Activated CD4-positive, CD25-positive, alpha-beta regulatory T cell treated with anti-CD3 and anti-CD28 coated beads, Interleukin-2, amount 50 U/mL, for 24 hours (primary cell): ENCODE results near the gene SDHAF2.
"Not testable (repeated sequence)": the region's sequence is repeated elsewhere in the genome, so short reads cannot be mapped to it uniquely, and the experiment has no call there.

Experiments
- ATAC-seq, 2 donors: fragments of 150-1000 bp; cut with Tn5 transposase; one replicate each; pipeline ENCODE4 v1.10.0; 2021; ENCODE audit warnings: mild to moderate bottlenecking in 1 of 2, moderate library complexity in 1 of 2

SDHAF2 gene

DNA sequence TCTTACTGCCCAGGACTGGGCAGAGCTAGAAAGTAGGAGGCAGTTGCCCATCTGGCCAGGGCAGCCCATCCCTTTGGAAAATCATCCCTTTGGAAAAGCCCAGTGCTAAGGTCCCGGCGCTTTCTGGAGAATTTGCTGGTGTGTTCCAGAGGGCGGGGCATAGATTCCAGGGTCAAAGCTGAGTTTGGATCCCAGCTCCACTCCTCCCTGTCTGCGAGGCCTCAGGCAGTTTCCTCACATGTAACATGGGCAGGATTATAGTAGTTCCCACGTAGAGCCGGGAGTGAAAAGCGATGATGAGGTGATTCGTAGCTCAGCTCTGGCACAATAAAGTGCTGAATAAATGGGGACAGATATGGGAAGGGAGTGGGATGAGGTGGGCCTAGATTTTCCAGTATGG is 47.2 kb downstream of the SDHAF2 start:
- ATAC-seq = no peak

DNA sequence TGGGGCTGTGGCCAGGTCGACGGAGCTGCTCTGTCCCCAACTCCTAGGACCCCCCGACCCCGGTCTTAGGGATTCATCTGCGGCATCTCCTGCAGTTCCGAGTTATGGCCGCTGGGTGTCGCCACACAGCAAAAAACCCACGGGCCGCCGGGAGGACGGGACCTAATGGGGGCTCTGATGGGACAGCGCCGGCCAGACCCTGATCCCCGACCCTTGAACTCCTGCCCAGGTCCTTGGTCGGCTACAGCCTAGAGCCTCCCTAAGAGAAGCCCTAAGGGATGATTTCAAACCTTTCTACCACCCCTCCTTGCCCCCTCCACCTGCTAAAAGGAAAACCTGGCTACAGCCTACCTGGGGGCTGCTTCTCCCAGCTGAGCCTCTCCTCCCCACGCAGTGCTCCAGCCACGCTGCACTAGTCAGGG is 47.8 kb downstream of the SDHAF2 start:
- peak in 1 of 2 donors; percentile 28 for ATAC-seq

DNA sequence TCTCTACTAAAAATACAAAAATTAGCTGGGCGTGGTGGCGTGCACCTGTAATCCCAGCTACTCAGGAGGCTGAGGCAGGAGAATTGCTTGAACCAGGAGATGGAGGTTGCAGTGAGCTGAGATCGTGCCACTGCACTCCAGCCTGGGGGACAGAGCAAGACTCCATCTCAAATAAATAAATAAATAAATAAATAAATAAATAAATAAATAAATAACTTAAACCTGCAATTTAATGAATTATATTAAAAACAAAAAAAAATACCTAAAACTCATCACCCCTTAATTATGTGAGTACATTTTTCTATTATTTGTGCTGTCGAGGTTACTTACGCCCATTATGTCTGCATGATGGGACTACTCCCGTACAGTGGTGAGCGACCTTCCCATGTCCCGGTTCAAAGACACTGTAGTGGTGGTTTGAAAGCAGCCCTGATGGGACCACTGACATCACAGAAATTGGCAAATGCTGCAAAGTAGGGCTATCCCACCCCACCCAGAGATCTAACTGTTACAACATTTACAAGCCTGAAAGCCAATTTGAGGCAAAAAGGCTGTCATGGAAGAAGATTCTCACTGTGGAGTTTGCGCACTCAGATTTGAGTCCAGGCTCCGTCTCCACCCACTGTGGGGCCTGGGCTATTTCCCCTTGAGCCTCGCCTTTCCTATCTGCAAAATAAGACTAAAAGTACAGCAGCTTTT is 49.6 kb downstream of the SDHAF2 start:
- ATAC-seq = not testable (repeated sequence)

GRCh38 chr11:61480261-61480993 is 50.5 kb downstream of the SDHAF2 start:
- ATAC-seq = no peak

GRCh38 chr11:61480994-61481335 is 51.0 kb downstream of the SDHAF2 start:
- ATAC-seq = no peak

DNA sequence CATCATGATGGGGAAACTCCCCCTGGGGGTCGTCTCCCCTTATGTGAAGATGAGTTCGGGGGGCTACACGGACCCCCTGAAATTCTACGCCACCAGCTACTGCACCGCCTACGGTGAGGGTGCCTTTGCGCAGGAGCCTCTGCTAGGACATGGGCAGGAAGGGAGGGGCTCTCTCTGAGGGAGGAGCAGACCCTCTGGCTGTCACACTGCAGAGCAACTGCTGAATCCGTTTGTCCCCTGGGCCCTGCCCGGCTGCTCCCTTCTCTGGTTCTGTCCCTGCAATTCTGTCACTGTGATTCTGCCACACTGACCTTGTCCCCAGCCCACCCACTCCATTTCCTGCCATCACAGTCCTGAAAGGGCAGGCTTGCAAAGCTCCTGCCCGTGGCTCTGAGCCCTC is 51.9 kb downstream of the SDHAF2 start:
- no peak for ATAC-seq

DNA sequence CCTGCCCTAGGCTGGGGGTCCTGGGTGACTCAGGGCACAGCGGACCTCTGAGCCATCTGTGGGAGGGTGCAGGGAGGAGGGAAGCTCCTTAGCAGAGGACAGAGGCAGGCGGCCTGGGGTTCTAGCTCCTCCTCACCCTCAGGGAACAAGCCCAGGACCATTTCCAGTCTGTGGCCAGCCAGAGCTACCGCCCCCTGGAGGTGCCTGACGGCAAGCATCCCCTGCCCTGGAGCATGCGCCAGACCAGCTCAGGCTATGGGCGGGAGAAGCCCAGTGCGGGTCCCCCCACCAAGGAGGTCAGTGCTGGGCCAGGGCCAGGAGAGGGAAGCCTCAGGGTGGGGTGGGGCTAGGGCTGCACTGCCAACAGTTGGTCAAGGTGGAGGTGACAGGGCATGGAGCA is 52.6 kb downstream of the SDHAF2 start:
- peak in 1 of 2 donors; percentile 49 for ATAC-seq

- ATAC-seq = no peak
Observed at GRCh38 chr11:61484541-61484940, 54.6 kb downstream of the SDHAF2 start.

DNA sequence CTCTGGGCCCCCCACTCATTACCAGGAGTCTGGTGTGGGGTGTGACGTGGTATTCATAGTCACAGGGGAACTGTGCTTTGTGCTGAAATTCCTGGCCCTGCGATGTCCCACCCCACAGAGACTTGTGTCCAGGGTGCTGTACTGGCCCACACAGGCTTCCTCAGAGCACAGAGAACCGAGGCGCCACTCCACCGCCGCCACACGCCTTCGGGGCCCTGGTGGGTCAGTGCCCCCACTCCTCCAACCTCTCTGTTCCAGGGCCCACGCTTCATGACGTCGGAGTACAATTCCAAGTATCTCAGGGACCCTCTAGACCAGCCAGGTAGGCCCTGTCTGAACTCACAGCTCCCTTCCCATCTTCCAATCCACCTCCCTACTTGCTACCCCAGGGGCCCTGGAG is 55.2 kb downstream of the SDHAF2 start:
- ATAC-seq = no peak

- no peak for ATAC-seq
Observed at GRCh38 chr11:61486011-61486620, 56.2 kb downstream of the SDHAF2 start.

GRCh38 chr11:61486779-61487178 is 56.9 kb downstream of the SDHAF2 start:
- ATAC-seq = no peak

DNA sequence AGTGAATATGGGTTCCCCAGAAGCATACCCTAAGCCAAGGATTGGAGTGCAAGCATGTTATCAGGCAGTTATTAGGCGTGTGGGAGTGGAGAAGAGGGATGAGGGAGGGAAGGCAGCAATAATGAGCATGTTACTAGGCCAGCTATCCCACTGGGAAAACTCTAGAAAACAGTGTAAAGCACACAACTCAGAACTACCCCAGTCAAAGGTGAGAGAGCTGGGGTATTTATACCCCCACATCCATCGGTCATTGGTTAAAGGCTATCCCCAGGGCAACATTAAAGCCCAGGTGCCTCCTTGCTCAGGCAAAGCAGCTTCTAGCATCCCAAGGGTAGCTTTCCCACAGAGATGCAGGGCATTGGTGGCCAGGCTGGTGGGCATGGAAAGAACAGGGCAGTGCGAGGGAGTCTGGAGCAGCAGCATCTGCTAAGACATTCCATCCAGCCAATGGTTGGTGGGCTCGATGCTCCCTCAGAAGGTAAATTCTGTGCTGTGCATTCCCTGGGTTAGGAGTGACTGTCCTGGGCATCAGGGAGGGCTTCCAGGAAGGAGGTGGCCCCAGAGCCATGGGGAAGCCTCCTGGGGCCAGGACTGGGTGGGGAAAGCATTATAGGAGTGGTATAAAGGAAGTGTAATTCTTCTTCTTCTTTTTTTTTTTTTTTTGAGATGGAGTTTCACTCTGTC is 57.6 kb downstream of the SDHAF2 start:
- ATAC-seq = no peak

DNA sequence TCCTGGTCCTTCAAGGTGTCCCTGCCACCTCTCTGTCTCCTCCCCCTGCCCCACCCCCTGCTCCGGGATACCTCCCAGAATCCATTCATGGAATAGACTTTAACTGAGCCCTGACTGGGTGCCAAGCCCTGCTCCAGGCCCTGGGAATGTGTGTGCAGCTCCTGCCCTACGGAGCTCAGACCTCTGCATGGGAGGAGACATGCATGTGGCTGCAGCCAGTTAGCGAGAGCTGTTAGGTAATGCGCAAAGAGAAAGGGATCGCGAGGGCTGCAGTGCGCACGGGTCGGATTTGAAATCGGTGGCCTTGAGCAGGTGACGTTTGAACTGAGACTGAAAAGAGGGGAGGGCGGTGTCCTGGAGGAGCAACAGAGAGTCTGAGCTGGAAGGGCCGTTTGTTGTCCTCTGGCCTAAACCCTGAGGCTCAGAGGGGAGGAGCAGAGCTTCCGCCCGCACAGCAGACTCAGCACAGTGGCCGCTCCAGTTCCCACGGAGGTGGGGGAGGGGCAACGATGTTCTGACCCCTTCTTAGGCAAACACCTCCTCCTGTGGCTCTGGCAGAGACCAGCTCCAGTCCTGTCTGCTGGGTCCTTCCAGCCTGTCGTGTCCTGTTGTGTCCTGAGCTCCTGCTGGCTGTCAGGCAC is 58.8 kb downstream of the SDHAF2 start:
- no peak for ATAC-seq

GRCh38 chr11:61489833-61490721 is 60.2 kb downstream of the SDHAF2 start:
- no peak for ATAC-seq

DNA sequence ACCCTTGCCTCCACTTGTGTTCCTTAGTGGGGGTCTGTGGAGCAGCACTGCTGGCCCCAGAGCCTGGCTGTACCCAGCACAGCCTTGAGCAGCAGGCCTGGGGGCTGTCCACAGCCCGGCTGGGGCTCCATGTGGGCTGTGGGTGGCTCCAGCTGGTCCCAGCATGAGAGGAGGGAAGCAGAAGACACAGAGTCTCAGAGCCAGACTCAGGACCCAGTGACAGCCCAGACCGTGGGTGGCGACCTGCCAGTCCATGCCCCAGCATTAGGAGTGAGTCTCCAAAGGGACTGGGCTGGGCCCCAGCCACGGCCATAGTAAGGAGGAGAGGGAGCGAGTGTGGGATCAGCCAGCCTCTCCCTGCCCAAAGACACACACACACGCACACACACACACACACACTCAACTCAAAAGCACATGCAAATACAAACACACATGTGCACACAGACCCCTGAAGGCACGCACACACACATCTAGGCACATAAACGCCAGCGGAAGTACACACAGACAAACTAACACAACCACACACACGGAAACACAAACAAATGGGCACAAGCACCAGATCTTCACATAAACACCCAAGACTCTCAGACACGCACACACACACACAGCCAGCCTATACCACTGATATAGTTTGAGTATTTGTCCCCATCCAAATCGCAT is 61.9 kb downstream of the SDHAF2 start:
- no peak for ATAC-seq

DNA sequence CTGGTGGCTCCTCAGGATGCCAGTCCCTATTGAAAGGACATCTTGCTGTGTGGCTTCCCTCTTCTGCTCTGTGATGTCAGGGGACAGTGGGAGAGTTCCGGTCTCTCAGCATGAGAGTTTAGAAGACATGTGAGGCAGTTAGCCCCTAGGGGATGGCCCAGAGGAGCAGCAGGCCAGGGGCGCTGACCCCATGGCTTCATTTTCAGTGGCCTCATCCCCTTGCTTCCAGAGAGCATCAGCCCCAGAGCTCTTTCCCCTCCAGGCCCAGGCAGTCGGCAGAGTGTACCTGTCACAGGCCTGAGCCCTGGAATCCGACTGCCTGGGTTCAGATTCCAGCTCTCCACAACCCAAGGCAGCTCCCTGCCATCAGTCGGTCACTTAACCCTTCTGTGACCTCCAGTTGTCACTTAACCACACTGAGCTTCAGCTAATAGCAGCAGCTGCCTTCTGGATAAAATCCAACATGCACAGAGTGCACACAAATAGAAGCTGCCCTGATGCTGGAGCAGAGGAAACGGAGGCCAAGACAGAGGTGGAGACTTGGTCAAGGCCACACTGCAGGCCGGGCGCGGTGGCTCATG is 64.5 kb downstream of the SDHAF2 start:
- ATAC-seq = no peak

DNA sequence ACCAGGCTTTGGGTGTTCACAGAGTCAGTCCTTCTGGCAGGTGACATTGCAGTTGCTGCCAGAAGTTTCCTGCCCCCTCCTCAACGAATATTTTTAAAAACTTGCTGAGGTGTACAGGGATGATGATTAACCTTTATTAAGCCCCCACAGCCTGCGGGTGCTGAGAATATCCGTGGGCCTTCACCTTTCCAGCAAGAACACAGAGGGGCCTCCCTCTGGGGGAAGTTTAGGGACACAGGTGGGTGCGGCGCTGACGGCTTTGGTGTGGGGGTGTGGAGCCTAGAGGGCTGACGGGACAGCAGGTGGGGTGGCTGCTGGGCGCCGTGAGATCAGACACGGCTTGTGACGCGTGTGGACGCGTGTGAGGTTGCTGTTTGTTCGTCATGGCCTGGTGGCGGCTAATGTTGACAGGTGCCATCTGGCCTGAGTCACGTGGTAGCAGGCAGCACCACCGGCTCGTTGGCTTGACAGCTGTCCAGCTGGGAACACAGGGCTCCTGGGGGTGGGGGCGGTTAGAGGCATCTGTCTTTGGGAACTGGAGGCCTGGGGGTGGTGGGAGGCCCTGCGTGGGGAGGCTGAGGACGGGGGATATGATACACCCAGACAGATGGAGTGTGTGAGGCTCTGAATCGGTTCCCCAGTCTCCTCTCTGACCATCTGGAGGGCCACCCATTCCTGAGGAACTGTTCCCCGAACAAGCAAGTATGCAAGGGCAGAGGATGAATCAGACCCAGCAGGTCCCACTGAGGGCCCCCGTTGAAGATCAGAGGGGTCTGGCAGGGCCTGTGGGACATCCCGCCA is 66.1 kb downstream of the SDHAF2 start:
- no peak for ATAC-seq
